ENCODE measurements around the gene TBC1D14.

DNA sequence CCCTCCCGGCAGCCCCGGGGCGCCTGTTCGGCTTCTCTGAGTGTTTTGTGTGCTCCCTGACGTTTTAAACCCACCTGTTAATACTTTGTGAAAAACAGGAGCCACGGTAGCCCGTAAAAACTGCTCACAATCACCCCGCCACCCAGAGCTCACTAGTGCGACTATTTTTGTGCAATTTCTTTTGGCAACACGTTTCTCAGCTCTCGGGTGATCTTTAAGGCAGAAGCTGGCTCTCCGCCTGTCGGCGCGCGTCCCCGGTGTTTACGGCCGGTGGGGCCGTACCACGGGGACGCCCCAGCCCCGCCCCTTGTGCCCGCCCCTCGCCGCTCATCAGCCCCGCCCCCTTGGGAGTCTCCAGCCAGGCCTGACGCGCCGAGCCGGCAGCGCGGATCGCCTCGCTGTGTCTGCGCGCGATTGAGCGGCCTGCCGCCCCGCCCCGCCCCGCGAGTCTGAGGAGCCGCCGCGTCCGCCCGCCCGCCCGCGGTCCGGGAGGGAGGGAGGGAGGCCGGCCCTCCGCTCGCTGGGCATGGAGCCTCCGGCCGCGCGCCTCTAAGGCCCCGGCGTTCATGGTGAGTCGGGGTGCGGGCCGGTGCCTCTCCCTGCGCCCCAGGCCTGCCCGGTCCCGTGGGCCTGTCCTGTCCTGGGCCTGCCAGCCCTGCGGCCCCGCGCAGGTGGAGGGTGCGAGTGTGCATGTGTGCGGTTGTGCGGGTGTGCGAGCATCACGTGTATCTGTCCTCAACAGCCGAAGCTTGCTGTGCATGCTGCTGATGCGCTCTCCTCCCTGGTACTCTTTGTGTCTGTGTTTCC, 77.4 kb downstream of the TBC1D14 start:
- peak in 1 of 2 donors; percentile 29 for TF ChIP-seq POLR2A (IDR thresholded peaks at IDR 0.05)
- TF ChIP-seq, protein P1, sequence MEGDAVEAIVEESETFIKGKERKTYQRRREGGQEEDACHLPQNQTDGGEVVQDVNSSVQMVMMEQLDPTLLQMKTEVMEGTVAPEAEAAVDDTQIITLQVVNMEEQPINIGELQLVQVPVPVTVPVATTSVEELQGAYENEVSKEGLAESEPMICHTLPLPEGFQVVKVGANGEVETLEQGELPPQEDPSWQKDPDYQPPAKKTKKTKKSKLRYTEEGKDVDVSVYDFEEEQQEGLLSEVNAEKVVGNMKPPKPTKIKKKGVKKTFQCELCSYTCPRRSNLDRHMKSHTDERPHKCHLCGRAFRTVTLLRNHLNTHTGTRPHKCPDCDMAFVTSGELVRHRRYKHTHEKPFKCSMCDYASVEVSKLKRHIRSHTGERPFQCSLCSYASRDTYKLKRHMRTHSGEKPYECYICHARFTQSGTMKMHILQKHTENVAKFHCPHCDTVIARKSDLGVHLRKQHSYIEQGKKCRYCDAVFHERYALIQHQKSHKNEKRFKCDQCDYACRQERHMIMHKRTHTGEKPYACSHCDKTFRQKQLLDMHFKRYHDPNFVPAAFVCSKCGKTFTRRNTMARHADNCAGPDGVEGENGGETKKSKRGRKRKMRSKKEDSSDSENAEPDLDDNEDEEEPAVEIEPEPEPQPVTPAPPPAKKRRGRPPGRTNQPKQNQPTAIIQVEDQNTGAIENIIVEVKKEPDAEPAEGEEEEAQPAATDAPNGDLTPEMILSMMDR (IDR thresholded peaks at IDR 0.05) = peak in 1 of 3 donors; percentile 13

All from lower leg skin (tissue), 3 donors.